ENCODE data around the gene NSUN5. TPM values are rescaled to one million over a fixed set of nuclear protein-coding genes. Genes with fewer than 3 reads are reported as not detected.

The NSUN5 gene
- total and polyA plus RNA-seq, 2 of the 8 experiments (the other 6 are each of a cell fraction or from before 2014, with no cell fraction given) = 56.2 to 89.0 TPM

- WGBS, 2 experiments (ENCODE audit: extremely low coverage in 1 of 2, insufficient coverage in 1 of 2, insufficient read length in 1 of 2, insufficient replicate concordance in 2 of 2, low coverage in 1 of 2, low lambda C conversion rate in 2 of 2, missing lambda C conversion rate in 1 of 2) = 86% methylated on average over 5 of the region's 5 CpGs; no CpG with 5 or more reads in 1 of the 2 experiments
- Histone ChIP-seq H2BK5ac (ENCODE audit: low read depth, low read length) (no peak overlapping the region), H2BK12ac (ENCODE audit: low read depth, low read length) (no peak overlapping the region), H3K36me3 (ENCODE audit: control insufficient read depth in 2 of 4, insufficient read depth in 4 of 4, low read length in 3 of 4) (no peaks in the 10 kb centered on the region), H3K79me2 (ENCODE audit: control insufficient read depth in 1 of 2, insufficient read depth in 2 of 2, low read length in 2 of 2) (no peaks in the 10 kb centered on the region), H3K4me2 (ENCODE audit: insufficient read depth in 1 of 2, low read depth in 2 of 2, low read length in 2 of 2) (no peak overlapping the region), H3K27me3 (replicated peaks in 1 of 4; ENCODE audit: control insufficient read depth in 3 of 4, extremely low read depth in 1 of 4, insufficient read depth in 3 of 4, low read length in 3 of 4) (peaks cover 0 to 2% (median 0%) of the 10 kb centered on the region in 4 experiments; a peak in 1 of 7 replicates), H3K9me3 (ENCODE audit: insufficient read depth in 2 of 2, low read depth in 1 of 2, low read length in 1 of 2) (no peaks in the 10 kb centered on the region), H2AK5ac (ENCODE audit: low read depth, low read length) (no peak overlapping the region), H4K5ac (ENCODE audit: insufficient read length, low read depth, low read length) (no peak overlapping the region), H4K8ac (ENCODE audit: extremely low read depth, insufficient read depth, low read length) (no peak overlapping the region), H3K18ac (ENCODE audit: extremely low read depth, low read length) (no peak overlapping the region), H3K9ac (replicated peaks in 1 of 4; ENCODE audit: extremely low read depth in 1 of 4, low read depth in 3 of 4, low read length in 3 of 4) (no peak overlapping the region), H3K23me2 (ENCODE audit: low read depth, low read length) (no peaks in the 10 kb centered on the region), H2AFZ (ENCODE audit: low read length) (no peak overlapping the region), H2BK15ac (ENCODE audit: low read length) (no peak overlapping the region), H3K4me1 (replicated peaks in 1 of 4; ENCODE audit: control insufficient read depth in 3 of 4, insufficient read depth in 4 of 4, low read length in 3 of 4) (no peaks in the 10 kb centered on the region), H3K23ac (ENCODE audit: insufficient read length) (no peak overlapping the region), H3K56ac (replicated peaks; ENCODE audit: insufficient read length, low read depth, low read length) (no peak overlapping the region), H3K79me1 (ENCODE audit: low read depth, low read length) (no peaks in the 10 kb centered on the region), H3K14ac (ENCODE audit: insufficient read length) (no peak overlapping the region), H4K20me1 (replicated peaks in 1 of 2; ENCODE audit: control insufficient read depth in 1 of 2, insufficient read depth in 2 of 2, low read length in 2 of 2) (no peaks in the 10 kb centered on the region), H3K4me3 (ENCODE audit: extremely low read depth in 1 of 4, insufficient read depth in 2 of 4, low read depth in 3 of 4, low read length in 4 of 4) (no peak overlapping the region), H2BK20ac (ENCODE audit: low read length) (no peak overlapping the region), H3K4ac (replicated peaks; ENCODE audit: insufficient read length, low read depth, low read length) (no peak overlapping the region), H4K91ac (replicated peaks; ENCODE audit: insufficient read length, low read length) (no peak overlapping the region), H2BK120ac (replicated peaks; ENCODE audit: low read depth, low read length) (no peak overlapping the region), H3K27ac (ENCODE audit: low read depth, low read length) (no peak overlapping the region)
- CTCF ChIA-PET (ENCODE audit: partially characterized antibody) = interaction anchor here (0.8 to 2.7 kb wide), 2 partner anchors 10 to 83 kb away, joined by 3 to 11 read pairs; no protein-coding TSS in a partner anchor
- DNase-seq (ENCODE audit: low read depth in 1 of 2, low spot score in 2 of 2) (no peak), FAIRE-seq (no peak)
- POLR2A ChIA-PET (ENCODE audit: partially characterized antibody) = no interaction called here
- TF ChIP-seq EP300 (IDR thresholded peaks at IDR 0.05; ENCODE audit: borderline replicate concordance in 1 of 2, low read depth in 2 of 2, low read length in 2 of 2) (no peak), ZNF274 (IDR thresholded peaks at IDR 0.05; ENCODE audit: borderline replicate concordance, extremely low read depth, low read length) (no peak), SIRT6 (IDR thresholded peaks at IDR 0.05; ENCODE audit: low read length) (no peak), KDM1A (IDR thresholded peaks at IDR 0.05; ENCODE audit: borderline replicate concordance, low read length) (no peak), HDAC2 (IDR thresholded peaks at IDR 0.05; ENCODE audit: borderline replicate concordance in 1 of 2, low read depth in 2 of 2, low read length in 2 of 2) (no peak), NANOG (IDR thresholded peaks at IDR 0.05; ENCODE audit: insufficient read depth, low read depth, low read length, poor library complexity, severe bottlenecking) (no peak)
Measured at GRCh38 chr7:73314271-73314670, 5.6 kb upstream of the NSUN5 start.
